HepG2 (cell line): ENCODE results near the gene ITGB2. TPM values are rescaled to one million over a fixed set of nuclear protein-coding genes. Genes with fewer than 3 reads are reported as not detected.

Experiments
- FLYWCH1 ChIP-seq: sonication (generic); formaldehyde crosslinking; IDR thresholded peaks from 2 replicates; pipeline ENCODE4 v1.8.1; 2023; ENCODE audit warnings: mild to moderate bottlenecking, missing genetic modification reagents
- FOXA3 ChIP-seq: IDR thresholded peaks from 2 replicates; pipeline ENCODE4 v1.6.1; 2016; ENCODE audit warnings: missing genetic modification reagents, missing compliant biosample characterization
- HIVEP1 ChIP-seq: sonication (generic); formaldehyde crosslinking; IDR thresholded peaks from 2 replicates; pipeline ENCODE4 v1.4.0; 2020; ENCODE audit warnings: mild to moderate bottlenecking, missing genetic modification reagents
- HNRNPLL ChIP-seq: fragments of 200-400 bp; formaldehyde crosslinking; IDR thresholded peaks from 2 replicates; pipeline ENCODE4 v1.6.1; 2017; ENCODE audit warnings: mild to moderate bottlenecking, low read depth, low read length; ENCODE audit not compliant: poor library complexity, severe bottlenecking
- KMT2B ChIP-seq: IDR thresholded peaks from 2 replicates; pipeline ENCODE4 v1.6.1; 2016; ENCODE audit warnings: missing genetic modification reagents, missing compliant biosample characterization
- NFE2 ChIP-seq: sonication (generic); formaldehyde crosslinking; IDR thresholded peaks from 2 replicates; pipeline ENCODE4 v1.4.0; 2020; ENCODE audit warnings: missing genetic modification reagents
- RCOR2 ChIP-seq: IDR thresholded peaks from 2 replicates; pipeline ENCODE4 v1.6.1; 2016; ENCODE audit warnings: missing biosample characterization, missing genetic modification reagents
- TGIF2 ChIP-seq: IDR thresholded peaks from 2 replicates; pipeline ENCODE4 v1.6.1; 2016; ENCODE audit warnings: control low read depth, missing compliant biosample characterization
- ZNF121 ChIP-seq: sonication (generic); formaldehyde crosslinking; IDR thresholded peaks from 2 replicates; pipeline ENCODE4 v1.5.0; 2020; ENCODE audit warnings: mild to moderate bottlenecking, missing genetic modification reagents
- ZNF207 ChIP-seq: fragments of 450-650 bp; IDR thresholded peaks from 2 replicates; pipeline ENCODE4 v1.6.1; 2016; ENCODE audit warnings: antibody characterized with exemption, borderline replicate concordance
- ZNF616 ChIP-seq: sonication (generic); formaldehyde crosslinking; IDR thresholded peaks from 2 replicates; pipeline ENCODE4 v1.5.0; 2020; ENCODE audit warnings: low read depth, mild to moderate bottlenecking, missing genetic modification reagents
- ZNF720 ChIP-seq: sonication (generic); formaldehyde crosslinking; IDR thresholded peaks from 2 replicates; pipeline ENCODE4 v1.4.0; 2020; ENCODE audit warnings: missing genetic modification reagents
- polyA plus RNA-seq, 8 experiments: library from polyadenylated mRNA; depleted of rRNA in 3 of 8; stranded (reverse) in 7 of 8; unstranded in 1 of 8; fragments of >200 nt; fragmentation: Illumina TruSeq in 4 of 8; extraction: Trizol in 4 of 8; gene quantifications; 2 replicates each; pipeline versions ENCODE4 v1.2.1 to v1.2.3, GENCODE V29; 2011 to 2016; ENCODE audit warnings: low read depth in 4 of 8, missing spikeins in 1 of 8, mixed read lengths in 1 of 8; ENCODE audit not compliant: insufficient read depth in 1 of 8
- total RNA-seq, 5 experiments: library from RNA; depleted of rRNA; stranded (reverse); fragments of >200 nt; fragmentation: Illumina TruSeq; extraction: Trizol; gene quantifications; 2 replicates each; pipeline ENCODE4 v1.2.3, GENCODE V29; 2016; ENCODE audit warnings: low read depth in 1 of 5
- TF ChIP-seq, protein P1 (sequence below): sonication (generic); formaldehyde crosslinking; conservative IDR thresholded peaks from 2 replicates; pipeline ENCODE4 v1.8.0; 2022; ENCODE audit warnings: mild to moderate bottlenecking, moderate library complexity, missing genetic modification reagents
- TF ChIP-seq, protein P2 (sequence below): sonication (generic); formaldehyde crosslinking; IDR thresholded peaks from 2 replicates; pipeline ENCODE4; 2020; ENCODE audit warnings: missing genetic modification reagents, mild to moderate bottlenecking, borderline replicate concordance
- TF ChIP-seq, protein P3 (sequence below): sonication (generic); formaldehyde crosslinking; conservative IDR thresholded peaks from 2 replicates; pipeline ENCODE4 v1.8.0; 2022; ENCODE audit warnings: missing genetic modification reagents
- TF ChIP-seq, protein P4 (sequence below): sonication (generic); formaldehyde crosslinking; IDR thresholded peaks from 2 replicates; pipeline ENCODE4 v1.4.0; 2020; ENCODE audit warnings: missing genetic modification reagents
- TF ChIP-seq, protein P5 (sequence below): IDR thresholded peaks from 2 replicates; pipeline ENCODE4 v1.4.0; 2020; ENCODE audit warnings: mild to moderate bottlenecking, missing genetic modification reagents

ITGB2 gene
- total and polyA plus RNA-seq, 2 of the 13 experiments (the other 11 are each of a cell fraction or from before 2014, with no cell fraction given): 4.2 to 18.0 TPM

DNA sequence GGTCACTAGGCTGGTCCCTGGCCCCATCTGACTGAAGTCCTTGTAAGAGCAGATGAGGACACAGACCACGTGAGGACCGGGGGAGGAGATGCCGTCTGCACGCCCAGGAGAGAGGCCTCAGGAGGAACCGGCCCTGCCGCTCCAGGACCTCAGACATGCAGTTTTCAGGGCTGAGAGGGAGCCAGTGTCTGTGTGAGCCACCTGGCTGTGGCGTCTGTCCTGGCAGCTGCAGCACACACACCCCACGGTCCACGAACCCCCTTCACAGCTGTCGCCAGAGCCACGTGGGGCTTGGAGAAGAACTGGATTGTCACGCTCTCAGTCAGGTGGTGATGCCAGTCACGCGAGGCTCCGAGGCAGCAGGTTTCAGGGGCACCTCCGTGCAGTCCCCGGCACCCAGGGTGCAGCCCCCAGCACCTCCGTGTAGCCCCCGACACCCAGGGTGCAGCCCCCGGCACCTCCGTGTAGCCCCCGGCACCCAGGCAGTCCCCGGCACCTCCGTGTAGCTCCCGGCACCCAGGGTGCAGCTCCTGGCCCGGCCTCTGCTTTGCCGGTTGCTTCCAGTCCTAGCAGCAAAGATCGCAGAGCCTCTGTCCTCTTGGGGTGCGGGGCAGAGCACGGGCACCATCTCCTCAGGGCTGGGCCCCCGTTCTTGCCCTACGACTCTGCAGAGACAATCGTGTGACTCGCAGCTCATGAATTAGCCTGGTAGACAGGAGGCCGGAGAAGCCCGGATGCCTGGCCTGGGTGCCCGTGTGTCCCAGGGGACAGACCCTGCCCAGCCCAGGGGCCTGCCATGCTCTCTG is 83.8 kb downstream of the ITGB2 start (continued):
- TF ChIP-seq, protein P1, sequence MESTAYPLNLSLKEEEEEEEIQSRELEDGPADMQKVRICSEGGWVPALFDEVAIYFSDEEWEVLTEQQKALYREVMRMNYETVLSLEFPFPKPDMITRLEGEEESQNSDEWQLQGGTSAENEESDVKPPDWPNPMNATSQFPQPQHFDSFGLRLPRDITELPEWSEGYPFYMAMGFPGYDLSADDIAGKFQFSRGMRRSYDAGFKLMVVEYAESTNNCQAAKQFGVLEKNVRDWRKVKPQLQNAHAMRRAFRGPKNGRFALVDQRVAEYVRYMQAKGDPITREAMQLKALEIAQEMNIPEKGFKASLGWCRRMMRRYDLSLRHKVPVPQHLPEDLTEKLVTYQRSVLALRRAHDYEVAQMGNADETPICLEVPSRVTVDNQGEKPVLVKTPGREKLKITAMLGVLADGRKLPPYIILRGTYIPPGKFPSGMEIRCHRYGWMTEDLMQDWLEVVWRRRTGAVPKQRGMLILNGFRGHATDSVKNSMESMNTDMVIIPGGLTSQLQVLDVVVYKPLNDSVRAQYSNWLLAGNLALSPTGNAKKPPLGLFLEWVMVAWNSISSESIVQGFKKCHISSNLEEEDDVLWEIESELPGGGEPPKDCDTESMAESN: peak; percentile 73; the same call in 1 of the 2 replicates
- no peak for TF ChIP-seq ZNF207
- TF ChIP-seq, protein P2, sequence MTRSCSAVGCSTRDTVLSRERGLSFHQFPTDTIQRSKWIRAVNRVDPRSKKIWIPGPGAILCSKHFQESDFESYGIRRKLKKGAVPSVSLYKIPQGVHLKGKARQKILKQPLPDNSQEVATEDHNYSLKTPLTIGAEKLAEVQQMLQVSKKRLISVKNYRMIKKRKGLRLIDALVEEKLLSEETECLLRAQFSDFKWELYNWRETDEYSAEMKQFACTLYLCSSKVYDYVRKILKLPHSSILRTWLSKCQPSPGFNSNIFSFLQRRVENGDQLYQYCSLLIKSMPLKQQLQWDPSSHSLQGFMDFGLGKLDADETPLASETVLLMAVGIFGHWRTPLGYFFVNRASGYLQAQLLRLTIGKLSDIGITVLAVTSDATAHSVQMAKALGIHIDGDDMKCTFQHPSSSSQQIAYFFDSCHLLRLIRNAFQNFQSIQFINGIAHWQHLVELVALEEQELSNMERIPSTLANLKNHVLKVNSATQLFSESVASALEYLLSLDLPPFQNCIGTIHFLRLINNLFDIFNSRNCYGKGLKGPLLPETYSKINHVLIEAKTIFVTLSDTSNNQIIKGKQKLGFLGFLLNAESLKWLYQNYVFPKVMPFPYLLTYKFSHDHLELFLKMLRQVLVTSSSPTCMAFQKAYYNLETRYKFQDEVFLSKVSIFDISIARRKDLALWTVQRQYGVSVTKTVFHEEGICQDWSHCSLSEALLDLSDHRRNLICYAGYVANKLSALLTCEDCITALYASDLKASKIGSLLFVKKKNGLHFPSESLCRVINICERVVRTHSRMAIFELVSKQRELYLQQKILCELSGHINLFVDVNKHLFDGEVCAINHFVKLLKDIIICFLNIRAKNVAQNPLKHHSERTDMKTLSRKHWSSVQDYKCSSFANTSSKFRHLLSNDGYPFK: no peak
- TF ChIP-seq HIVEP1 (CRISPR knock-in tag): no peak; the same call in 1 of the 2 replicates
- no peak for TF ChIP-seq ZNF720
- TF ChIP-seq RCOR2: no peak
- TF ChIP-seq, protein P3, sequence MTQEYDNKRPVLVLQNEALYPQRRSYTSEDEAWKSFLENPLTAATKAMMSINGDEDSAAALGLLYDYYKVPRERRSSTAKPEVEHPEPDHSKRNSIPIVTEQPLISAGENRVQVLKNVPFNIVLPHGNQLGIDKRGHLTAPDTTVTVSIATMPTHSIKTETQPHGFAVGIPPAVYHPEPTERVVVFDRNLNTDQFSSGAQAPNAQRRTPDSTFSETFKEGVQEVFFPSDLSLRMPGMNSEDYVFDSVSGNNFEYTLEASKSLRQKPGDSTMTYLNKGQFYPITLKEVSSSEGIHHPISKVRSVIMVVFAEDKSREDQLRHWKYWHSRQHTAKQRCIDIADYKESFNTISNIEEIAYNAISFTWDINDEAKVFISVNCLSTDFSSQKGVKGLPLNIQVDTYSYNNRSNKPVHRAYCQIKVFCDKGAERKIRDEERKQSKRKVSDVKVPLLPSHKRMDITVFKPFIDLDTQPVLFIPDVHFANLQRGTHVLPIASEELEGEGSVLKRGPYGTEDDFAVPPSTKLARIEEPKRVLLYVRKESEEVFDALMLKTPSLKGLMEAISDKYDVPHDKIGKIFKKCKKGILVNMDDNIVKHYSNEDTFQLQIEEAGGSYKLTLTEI (CRISPR knock-in tag): no peak
- no peak for TF ChIP-seq KMT2B (CRISPR knock-in tag)
- TF ChIP-seq, protein P4, sequence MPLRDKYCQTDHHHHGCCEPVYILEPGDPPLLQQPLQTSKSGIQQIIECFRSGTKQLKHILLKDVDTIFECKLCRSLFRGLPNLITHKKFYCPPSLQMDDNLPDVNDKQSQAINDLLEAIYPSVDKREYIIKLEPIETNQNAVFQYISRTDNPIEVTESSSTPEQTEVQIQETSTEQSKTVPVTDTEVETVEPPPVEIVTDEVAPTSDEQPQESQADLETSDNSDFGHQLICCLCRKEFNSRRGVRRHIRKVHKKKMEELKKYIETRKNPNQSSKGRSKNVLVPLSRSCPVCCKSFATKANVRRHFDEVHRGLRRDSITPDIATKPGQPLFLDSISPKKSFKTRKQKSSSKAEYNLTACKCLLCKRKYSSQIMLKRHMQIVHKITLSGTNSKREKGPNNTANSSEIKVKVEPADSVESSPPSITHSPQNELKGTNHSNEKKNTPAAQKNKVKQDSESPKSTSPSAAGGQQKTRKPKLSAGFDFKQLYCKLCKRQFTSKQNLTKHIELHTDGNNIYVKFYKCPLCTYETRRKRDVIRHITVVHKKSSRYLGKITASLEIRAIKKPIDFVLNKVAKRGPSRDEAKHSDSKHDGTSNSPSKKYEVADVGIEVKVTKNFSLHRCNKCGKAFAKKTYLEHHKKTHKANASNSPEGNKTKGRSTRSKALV (CRISPR knock-in tag): no peak
- TF ChIP-seq HNRNPLL: peak; percentile 37
- no peak for TF ChIP-seq NFE2
- TF ChIP-seq FOXA3 (CRISPR knock-in tag): no peak
- no peak for TF ChIP-seq FLYWCH1 (CRISPR knock-in tag)
- TF ChIP-seq TGIF2 (CRISPR knock-in tag): no peak
- TF ChIP-seq ZNF616 (CRISPR knock-in tag): 0 out of 2 replicates have a peak, but pooled peaks have one; percentile 57
- no peak for TF ChIP-seq ZNF121 (CRISPR knock-in tag)
- TF ChIP-seq, protein P5, sequence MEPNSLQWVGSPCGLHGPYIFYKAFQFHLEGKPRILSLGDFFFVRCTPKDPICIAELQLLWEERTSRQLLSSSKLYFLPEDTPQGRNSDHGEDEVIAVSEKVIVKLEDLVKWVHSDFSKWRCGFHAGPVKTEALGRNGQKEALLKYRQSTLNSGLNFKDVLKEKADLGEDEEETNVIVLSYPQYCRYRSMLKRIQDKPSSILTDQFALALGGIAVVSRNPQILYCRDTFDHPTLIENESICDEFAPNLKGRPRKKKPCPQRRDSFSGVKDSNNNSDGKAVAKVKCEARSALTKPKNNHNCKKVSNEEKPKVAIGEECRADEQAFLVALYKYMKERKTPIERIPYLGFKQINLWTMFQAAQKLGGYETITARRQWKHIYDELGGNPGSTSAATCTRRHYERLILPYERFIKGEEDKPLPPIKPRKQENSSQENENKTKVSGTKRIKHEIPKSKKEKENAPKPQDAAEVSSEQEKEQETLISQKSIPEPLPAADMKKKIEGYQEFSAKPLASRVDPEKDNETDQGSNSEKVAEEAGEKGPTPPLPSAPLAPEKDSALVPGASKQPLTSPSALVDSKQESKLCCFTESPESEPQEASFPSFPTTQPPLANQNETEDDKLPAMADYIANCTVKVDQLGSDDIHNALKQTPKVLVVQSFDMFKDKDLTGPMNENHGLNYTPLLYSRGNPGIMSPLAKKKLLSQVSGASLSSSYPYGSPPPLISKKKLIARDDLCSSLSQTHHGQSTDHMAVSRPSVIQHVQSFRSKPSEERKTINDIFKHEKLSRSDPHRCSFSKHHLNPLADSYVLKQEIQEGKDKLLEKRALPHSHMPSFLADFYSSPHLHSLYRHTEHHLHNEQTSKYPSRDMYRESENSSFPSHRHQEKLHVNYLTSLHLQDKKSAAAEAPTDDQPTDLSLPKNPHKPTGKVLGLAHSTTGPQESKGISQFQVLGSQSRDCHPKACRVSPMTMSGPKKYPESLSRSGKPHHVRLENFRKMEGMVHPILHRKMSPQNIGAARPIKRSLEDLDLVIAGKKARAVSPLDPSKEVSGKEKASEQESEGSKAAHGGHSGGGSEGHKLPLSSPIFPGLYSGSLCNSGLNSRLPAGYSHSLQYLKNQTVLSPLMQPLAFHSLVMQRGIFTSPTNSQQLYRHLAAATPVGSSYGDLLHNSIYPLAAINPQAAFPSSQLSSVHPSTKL (CRISPR knock-in tag): peak; percentile 16; the same call in 1 of the 2 replicates
